Activated CD8-positive, alpha-beta T cell treated with anti-CD3 and anti-CD28 coated beads, Interleukin-2, amount 10 ng/mL, durations not matched to agents 7 days and 5 days (primary cell): Measurements from ENCODE around the gene SPATA21. TPM values are rescaled to one million over a fixed set of nuclear protein-coding genes. Genes with fewer than 3 reads are reported as not detected.

Source experiments
- ATAC-seq: fragments of 150-1000 bp; cut with Tn5 transposase; one replicate; pipeline ENCODE4 v1.10.0; 2021; ENCODE audit warnings: moderate library complexity
- CTCF ChIA-PET: fragments of 350-600 bp; sonication (Branson Sonifier 250); formaldehyde crosslinking; loops from one replicate; lab custom pipeline; 2021; ENCODE audit warnings: antibody characterized with exemption; lab: Charles Lee
- POLR2A ChIA-PET: fragments of 350-600 bp; sonication (Branson Sonifier 250); formaldehyde crosslinking; loops from one replicate; lab custom pipeline; 2021; ENCODE audit warnings: antibody characterized with exemption; lab: Charles Lee
- DNase-seq: peaks from one replicate; pipeline ENCODE4 v3.0.0-alpha.2; 2020
- H3K27ac Mint-ChIP-seq: one replicate; pipeline ENCODE4 v1.8.0; 2021; ENCODE audit warnings: mild to moderate bottlenecking, mixed read lengths
- H3K27me3 Mint-ChIP-seq: one replicate; pipeline ENCODE4 v1.8.0; 2021; ENCODE audit warnings: low read depth, mixed read lengths
- H3K36me3 Mint-ChIP-seq: one replicate; pipeline ENCODE4 v1.8.0; 2021; ENCODE audit warnings: low read depth, mixed read lengths
- H3K4me1 Mint-ChIP-seq: one replicate; pipeline ENCODE4 v1.8.0; 2021; ENCODE audit warnings: low read depth, mixed read lengths
- H3K4me3 Mint-ChIP-seq: one replicate; pipeline ENCODE4 v1.8.0; 2021; ENCODE audit warnings: mild to moderate bottlenecking, mixed read lengths
- H3K9me3 Mint-ChIP-seq: one replicate; pipeline ENCODE4 v1.8.0; 2022; ENCODE audit warnings: mixed read lengths; ENCODE audit not compliant: insufficient read depth
- total RNA-seq, 2 experiments: library from RNA; stranded (reverse); gene quantifications; one replicate each; pipeline ENCODE4 v1.2.3, GENCODE V29; 2021

SPATA21 gene
- total RNA-seq, 2 experiments from 2014 or later: not detected

GRCh38 chr1:16418823-16419425 lies 18.3 kb downstream of the SPATA21 start:
- no peak overlapping the region for H3K4me3 Mint-ChIP-seq
- H3K36me3 Mint-ChIP-seq: peaks cover 4% of the 10 kb centered on the region
- peaks cover 39% of the 10 kb centered on the region for H3K4me1 Mint-ChIP-seq
- no peak for DNase-seq
- ChIA-PET POLR2A (interaction anchor here (0.9 to 3.2 kb wide), 2 partner anchors 14 to 21 kb away, joined by 3 to 27 read pairs; partner anchors contain the start of gene NECAP2), CTCF (interaction anchor here (1.0 kb wide), 1 partner anchor 9 kb away, joined by 3 read pairs; no protein-coding TSS in a partner anchor)
- H3K27me3 Mint-ChIP-seq: no peaks in the 10 kb centered on the region
- H3K9me3 Mint-ChIP-seq: peaks cover 4% of the 10 kb centered on the region
- ATAC-seq: no peak
- H3K27ac Mint-ChIP-seq: peak overlapping the region; percentile 74

GRCh38 chr1:16413191-16413590 lies 24.0 kb downstream of the SPATA21 start:
- CTCF ChIA-PET: no interaction called here
- ATAC-seq (no peak), DNase-seq (no peak)
- POLR2A ChIA-PET: no interaction called here
- Mint-ChIP-seq H3K4me3 (no peak overlapping the region), H3K36me3 (no peaks in the 10 kb centered on the region), H3K27me3 (peaks cover 7% of the 10 kb centered on the region), H3K27ac (no peak overlapping the region), H3K4me1 (peaks cover 4% of the 10 kb centered on the region), H3K9me3 (no peaks in the 10 kb centered on the region)

GRCh38 chr1:16410803-16411202 lies 26.4 kb downstream of the SPATA21 start:
- no peak for DNase-seq
- Mint-ChIP-seq H3K9me3 (no peaks in the 10 kb centered on the region), H3K4me1 (no peaks in the 10 kb centered on the region), H3K36me3 (no peaks in the 10 kb centered on the region), H3K4me3 (no peak overlapping the region), H3K27me3 (peaks cover 7% of the 10 kb centered on the region), H3K27ac (no peak overlapping the region)
- ChIA-PET CTCF (no interaction called here), POLR2A (no interaction called here)
- ATAC-seq: no peak

- Mint-ChIP-seq H3K9me3 (no peaks in the 10 kb centered on the region), H3K27ac (no peak overlapping the region), H3K36me3 (no peaks in the 10 kb centered on the region), H3K27me3 (peaks cover 7% of the 10 kb centered on the region), H3K4me3 (no peak overlapping the region), H3K4me1 (no peaks in the 10 kb centered on the region)
- POLR2A ChIA-PET: interaction anchor here (0.6 to 2.0 kb wide), 3 partner anchors 11 to 55 kb away, joined by 3 to 5 read pairs (median 4); no protein-coding TSS in a partner anchor
- no peak for DNase-seq
- no peak for ATAC-seq
- CTCF ChIA-PET: interaction anchor here (0.8 kb wide), 1 partner anchor 10 kb away, joined by 3 read pairs; no protein-coding TSS in a partner anchor
Measured at GRCh38 chr1:16409536-16410152, 27.6 kb downstream of the SPATA21 start.

- H3K36me3 Mint-ChIP-seq: no peaks in the 10 kb centered on the region
- H3K4me3 Mint-ChIP-seq: no peak overlapping the region
- no peaks in the 10 kb centered on the region for H3K4me1 Mint-ChIP-seq
- H3K9me3 Mint-ChIP-seq: no peaks in the 10 kb centered on the region
- ChIA-PET POLR2A (no interaction called here), CTCF (no interaction called here)
- peaks cover 2% of the 10 kb centered on the region for H3K27me3 Mint-ChIP-seq
- no peak for DNase-seq
- no peak overlapping the region for H3K27ac Mint-ChIP-seq
- no peak for ATAC-seq
Measured at GRCh38 chr1:16406868-16407267, 30.4 kb downstream of the SPATA21 start.

GRCh38 chr1:16405441-16405840 lies 31.8 kb downstream of the SPATA21 start:
- no peaks in the 10 kb centered on the region for H3K4me1 Mint-ChIP-seq
- ATAC-seq: no peak
- peaks cover 2% of the 10 kb centered on the region for H3K36me3 Mint-ChIP-seq
- POLR2A ChIA-PET: interaction anchor here (1.1 kb wide), 1 partner anchor 13 kb away, joined by 3 read pairs; no protein-coding TSS in a partner anchor
- CTCF ChIA-PET: no interaction called here
- no peak for DNase-seq
- no peaks in the 10 kb centered on the region for H3K27me3 Mint-ChIP-seq
- H3K9me3 Mint-ChIP-seq: no peaks in the 10 kb centered on the region
- no peak overlapping the region for H3K4me3 Mint-ChIP-seq
- peak overlapping the region; percentile 47 for H3K27ac Mint-ChIP-seq

- DNase-seq (no peak), ATAC-seq (no peak)
- Mint-ChIP-seq H3K4me3 (no peak overlapping the region), H3K27me3 (no peaks in the 10 kb centered on the region), H3K4me1 (no peaks in the 10 kb centered on the region), H3K27ac (no peak overlapping the region), H3K9me3 (no peaks in the 10 kb centered on the region), H3K36me3 (peaks cover 9% of the 10 kb centered on the region)
- ChIA-PET CTCF (no interaction called here), POLR2A (no interaction called here)
Measured at GRCh38 chr1:16402742-16403141, 34.5 kb downstream of the SPATA21 start.

GRCh38 chr1:16398371-16398953 lies 38.8 kb downstream of the SPATA21 start:
- no peaks in the 10 kb centered on the region for H3K27me3 Mint-ChIP-seq
- peaks cover 43% of the 10 kb centered on the region for H3K36me3 Mint-ChIP-seq
- ATAC-seq: no peak
- DNase-seq: no peak
- no peaks in the 10 kb centered on the region for H3K9me3 Mint-ChIP-seq
- peaks cover 14% of the 10 kb centered on the region for H3K4me1 Mint-ChIP-seq
- H3K4me3 Mint-ChIP-seq: no peak overlapping the region
- no peak overlapping the region for H3K27ac Mint-ChIP-seq
- CTCF ChIA-PET: no interaction called here
- POLR2A ChIA-PET: no interaction called here

GRCh38 chr1:16397120-16397519 lies 40.1 kb downstream of the SPATA21 start:
- no peaks in the 10 kb centered on the region for H3K9me3 Mint-ChIP-seq
- POLR2A ChIA-PET: no interaction called here
- no peak overlapping the region for H3K4me3 Mint-ChIP-seq
- no peaks in the 10 kb centered on the region for H3K27me3 Mint-ChIP-seq
- no peak for ATAC-seq
- no peak for DNase-seq
- CTCF ChIA-PET: no interaction called here
- peak overlapping the region; percentile 34 for H3K27ac Mint-ChIP-seq
- peaks cover 51% of the 10 kb centered on the region for H3K36me3 Mint-ChIP-seq
- peaks cover 25% of the 10 kb centered on the region for H3K4me1 Mint-ChIP-seq

- Mint-ChIP-seq H3K4me1 (peaks cover 30% of the 10 kb centered on the region), H3K27ac (peak overlapping the region; percentile 34), H3K36me3 (peaks cover 52% of the 10 kb centered on the region), H3K4me3 (no peak overlapping the region), H3K27me3 (no peaks in the 10 kb centered on the region), H3K9me3 (no peaks in the 10 kb centered on the region)
- POLR2A ChIA-PET: interaction anchor here (0.6 kb wide), 1 partner anchor 304 kb away, joined by 4 read pairs; no protein-coding TSS in a partner anchor
- no peak for ATAC-seq
- no peak for DNase-seq
- CTCF ChIA-PET: interaction anchor here (1.1 to 1.2 kb wide), 2 partner anchors 10 to 15 kb away, joined by 3 read pairs; no protein-coding TSS in a partner anchor
Measured at GRCh38 chr1:16396591-16396990, 40.6 kb downstream of the SPATA21 start.

GRCh38 chr1:16394977-16395376 lies 42.2 kb downstream of the SPATA21 start:
- ChIA-PET POLR2A (no interaction called here), CTCF (no interaction called here)
- no peaks in the 10 kb centered on the region for H3K27me3 Mint-ChIP-seq
- DNase-seq (no peak), ATAC-seq (no peak)
- no peaks in the 10 kb centered on the region for H3K9me3 Mint-ChIP-seq
- H3K27ac Mint-ChIP-seq: no peak overlapping the region
- H3K4me1 Mint-ChIP-seq: peaks cover 46% of the 10 kb centered on the region
- H3K36me3 Mint-ChIP-seq: peaks cover 61% of the 10 kb centered on the region
- H3K4me3 Mint-ChIP-seq: no peak overlapping the region
